Cortex of kidney (tissue), 1 donor: ENCODE results near the gene EPHB2.
"Not testable (repeated sequence)": the region's sequence is repeated elsewhere in the genome, so short reads cannot be mapped to it uniquely, and the experiment has no call there.

Experiments
- DNase-seq: peaks from one replicate; lab custom pipeline; 2025; lab: John Stamatoyannopoulos, UW

Gene EPHB2

DNA sequence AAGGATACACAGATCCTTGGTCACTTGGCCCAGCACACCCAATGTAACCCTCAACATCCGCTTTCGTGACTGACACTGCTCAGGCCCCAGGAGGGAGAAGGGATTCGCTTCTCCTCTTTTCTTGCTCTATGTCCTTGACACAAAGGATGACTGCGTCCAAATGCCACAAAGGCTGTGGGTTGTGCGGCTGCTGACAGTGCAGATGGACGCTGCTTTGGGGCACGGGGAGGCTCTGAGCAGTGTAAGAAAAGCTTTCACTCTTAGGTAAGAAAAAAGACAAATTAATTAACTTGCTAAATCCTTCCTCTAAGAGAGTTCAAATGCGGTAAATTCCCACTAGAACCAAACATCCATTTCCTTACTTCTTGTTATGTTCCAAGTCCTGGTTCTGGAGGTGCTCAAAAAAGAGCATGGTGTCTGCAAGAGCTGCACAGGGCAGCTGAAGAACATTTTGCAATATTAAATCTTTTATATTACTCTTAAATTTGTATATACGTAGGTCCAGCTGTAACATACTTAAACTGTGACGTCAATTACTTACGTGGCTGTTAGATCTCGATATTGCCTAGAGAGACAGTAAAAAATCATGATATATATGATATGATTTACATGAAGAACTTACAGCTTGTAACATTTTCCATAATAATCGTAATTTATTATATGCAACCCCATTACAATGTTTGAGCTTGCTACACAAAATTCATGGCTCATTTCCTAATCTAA, 19.4 kb upstream of the EPHB2 start:
- DNase-seq, result no peak

DNA sequence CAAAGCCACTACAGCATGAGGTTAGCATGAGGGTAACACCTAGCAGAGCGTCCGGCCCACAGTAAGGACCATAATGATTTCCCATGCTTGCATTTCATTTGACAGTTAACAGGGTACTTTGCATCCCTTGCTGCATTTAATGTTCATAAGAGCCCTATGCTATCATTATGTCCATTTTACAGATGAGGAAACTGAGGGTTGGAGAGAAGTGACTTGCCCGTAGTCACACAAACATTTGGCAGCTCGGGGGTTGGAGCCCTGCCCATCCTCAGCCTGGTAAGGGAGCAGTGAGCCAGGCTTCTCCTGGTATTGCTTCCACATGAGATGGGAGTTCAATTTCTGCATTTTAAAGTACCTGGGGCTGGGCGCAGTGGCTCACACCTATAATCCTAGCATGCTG, 16.5 kb upstream of the EPHB2 start:
- no peak for DNase-seq

DNA sequence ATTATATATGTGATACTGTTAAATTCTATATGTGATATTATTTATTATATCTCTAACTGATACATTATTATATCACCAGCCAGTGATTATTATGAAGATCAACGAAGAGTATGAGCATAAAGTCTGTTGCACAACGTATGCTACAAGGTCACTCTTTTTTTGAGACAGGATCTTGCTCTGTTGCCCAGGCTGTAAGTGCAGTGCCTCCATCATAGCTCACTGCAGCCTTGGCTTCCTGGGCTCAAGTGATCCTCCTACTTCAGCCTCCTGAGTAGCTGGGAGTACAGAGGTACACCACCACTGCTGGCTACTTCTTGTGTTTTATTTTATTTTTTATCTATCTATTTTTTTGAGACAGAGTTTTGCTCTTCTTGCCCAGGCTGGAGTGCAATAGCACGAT, 14.0 kb upstream of the EPHB2 start:
- no peak for DNase-seq

DNA sequence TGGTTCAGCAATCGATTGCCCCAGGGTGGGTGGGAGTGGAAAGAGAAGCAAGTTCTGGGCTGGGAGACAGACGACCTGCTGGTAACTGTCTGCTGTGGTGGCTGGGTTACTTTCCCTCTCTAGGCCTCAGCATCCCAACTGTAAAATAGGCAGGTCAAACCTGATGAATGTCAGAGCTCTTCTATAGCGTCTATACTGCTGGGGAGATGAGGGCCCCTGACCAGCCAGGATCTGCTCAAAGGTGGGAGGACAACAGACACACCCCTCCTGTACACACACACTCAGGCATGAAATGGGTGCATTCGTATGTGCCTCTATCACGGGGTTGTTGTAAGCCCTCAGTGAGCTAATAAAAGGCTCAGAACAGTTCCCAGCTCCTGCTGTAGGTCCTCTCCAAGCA, 12.7 kb upstream of the EPHB2 start:
- DNase-seq, result no peak

DNA sequence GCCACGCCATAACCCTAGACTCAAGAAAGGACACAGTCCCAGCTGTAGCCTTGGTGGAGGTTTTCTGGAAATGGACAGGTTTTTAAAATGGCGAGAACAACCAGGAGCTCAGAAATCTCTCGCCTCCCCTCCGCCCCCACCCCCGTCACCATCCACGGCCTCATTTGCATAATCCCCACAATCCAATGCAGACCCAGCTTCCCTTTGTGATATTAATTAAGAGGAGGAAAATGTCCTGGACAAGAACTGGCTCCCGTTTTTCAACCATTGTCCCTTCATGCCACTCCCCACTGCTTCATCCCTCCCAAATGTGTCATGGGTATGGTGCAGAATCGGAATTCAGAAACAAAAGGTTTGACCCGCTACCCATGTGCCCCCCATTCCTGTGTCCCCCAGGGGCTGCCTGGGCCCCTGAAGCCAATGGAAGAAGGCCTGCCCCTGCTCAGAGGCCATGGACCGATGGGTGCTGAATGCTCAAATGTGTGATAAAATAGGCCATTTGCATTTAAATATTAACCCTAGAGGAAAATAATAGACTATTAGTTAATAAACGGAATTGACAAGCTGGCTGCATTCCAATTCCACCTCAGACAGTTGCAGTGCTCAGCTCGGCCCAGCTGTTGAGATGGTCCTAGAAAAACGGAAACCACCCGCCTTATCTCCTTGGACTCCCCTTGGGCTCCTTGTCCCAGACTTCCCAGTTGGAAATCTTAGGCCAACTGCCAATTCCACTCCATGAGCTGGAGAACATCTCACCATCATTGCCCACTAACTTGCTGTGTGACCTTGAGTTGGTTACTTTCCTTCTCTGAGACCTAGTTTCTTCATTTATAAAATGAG, 10.7 kb upstream of the EPHB2 start:
- DNase-seq, result no peak

DNA sequence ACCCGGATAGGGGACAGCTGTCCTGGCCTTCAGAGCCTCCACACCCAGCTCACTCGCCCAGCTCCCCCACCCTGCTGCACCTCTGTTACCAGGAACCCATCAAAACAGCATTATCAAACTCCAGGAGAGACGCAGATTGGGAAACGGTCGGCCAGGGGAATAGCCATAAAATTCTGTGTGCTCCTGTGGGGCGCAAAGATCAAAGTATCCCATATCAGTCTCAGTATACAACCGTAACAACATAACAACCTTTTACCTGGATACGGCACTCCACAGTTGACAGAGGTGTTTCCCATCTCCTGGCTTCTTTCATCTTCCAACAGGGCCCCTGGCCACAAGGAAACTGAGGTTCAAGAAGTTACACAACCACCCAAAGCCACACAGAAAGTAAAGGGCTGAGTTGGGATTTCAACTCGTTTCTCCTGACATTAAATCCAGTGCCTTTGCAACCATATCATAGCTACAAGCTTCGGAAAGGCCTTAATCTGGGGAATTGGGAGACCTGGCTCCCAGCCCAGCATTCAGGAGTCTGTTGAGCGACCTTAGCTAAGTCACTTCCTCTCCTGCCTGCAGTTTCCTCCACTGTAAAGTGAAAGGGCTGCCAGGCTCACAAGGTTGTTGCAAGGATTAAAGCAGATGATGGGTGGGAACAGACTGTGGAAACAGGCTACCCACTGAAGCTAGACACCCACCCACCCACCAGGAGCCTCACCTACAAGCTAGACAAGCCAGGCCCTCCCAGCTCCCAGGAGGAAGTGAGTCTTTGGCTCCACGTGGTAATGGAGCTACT, 8.1 kb upstream of the EPHB2 start:
- DNase-seq, result no peak

DNA sequence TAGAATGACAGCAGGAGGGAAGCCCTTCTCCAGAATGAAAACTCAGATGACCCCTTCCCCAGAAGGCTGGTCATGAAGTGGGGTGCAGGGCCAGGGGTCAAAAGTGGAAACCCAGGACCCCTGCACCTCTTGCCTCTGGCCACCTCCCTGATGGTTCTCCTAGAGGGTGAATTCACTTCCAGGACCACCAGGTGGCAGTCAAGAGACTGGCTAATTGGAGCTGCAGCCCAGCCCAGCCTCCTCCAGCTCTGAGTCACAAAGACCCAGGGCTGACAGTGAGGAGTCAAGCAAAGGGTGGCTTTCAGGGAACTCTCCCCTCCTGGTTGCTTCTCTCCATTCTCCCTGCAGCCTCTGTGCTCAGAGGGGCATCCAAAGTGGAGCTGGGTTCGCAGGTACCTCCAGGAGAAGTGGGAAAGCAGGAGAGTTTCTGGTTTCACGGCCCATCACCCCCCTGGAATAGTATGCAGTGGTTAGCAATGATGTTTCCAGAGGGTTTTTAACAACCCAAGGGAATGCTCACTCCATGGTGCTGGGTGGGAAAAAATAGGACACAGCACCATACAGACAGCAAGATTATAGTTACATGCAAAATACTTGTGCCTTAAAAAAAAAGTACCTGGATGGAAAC, 6.1 kb upstream of the EPHB2 start:
- DNase-seq, result no peak

DNA sequence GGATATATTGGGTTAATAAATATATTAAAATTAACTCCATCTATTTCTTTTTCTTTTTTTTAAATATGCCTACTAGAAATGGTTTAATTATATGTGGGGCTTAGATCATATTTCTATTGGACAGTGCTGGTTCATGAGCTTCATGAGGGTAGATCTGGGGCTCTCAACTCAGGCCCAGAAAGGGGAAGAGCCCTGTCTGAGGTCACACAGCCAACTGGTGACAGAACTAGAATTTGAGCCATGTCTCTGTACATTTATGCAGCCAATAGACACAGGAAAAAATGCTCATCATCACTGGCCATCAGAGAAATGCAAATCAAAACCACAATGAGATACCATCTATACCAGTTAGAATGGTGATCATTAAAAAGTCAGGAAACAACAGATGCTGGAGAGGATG, 5.1 kb upstream of the EPHB2 start:
- DNase-seq, result no peak

DNA sequence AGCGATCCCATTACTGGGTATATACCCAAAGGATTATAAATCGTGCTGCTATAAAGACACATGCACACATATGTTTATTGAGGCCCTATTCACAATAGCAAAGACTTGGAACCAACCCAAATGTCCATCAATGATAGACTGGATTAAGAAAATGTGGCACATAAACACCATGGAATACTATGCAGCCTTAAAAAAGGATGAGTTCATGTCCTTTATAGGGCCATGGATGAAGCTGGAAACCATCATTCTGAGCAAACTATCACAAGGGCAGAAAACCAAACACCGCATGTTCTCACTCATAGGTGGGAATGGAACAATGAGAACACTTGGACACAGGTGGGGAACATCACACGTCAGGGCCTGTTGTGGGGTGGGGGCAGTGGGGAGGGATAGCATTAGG, 4.5 kb upstream of the EPHB2 start:
- DNase-seq, result not testable (repeated sequence)

DNA sequence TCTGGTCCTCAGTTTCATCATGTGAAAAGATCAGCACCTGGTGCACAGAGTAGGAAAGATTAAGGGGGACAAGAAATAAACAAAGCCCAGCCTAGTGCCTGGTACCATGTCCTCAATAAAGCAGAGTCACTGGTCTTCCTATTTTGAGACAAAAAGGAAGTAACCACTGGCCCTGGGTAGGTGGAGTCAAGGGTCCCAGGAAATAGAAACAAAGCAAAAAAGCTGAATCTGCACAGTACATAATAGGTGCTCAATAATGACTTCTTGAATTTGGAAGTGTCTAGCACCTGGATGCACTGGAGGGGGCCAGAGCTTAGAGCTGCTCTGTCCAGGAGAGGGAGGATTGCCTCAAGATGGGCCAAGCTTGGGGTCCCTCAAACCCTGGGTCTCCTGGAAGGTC, 1.9 kb upstream of the EPHB2 start:
- DNase-seq, result no peak

DNA sequence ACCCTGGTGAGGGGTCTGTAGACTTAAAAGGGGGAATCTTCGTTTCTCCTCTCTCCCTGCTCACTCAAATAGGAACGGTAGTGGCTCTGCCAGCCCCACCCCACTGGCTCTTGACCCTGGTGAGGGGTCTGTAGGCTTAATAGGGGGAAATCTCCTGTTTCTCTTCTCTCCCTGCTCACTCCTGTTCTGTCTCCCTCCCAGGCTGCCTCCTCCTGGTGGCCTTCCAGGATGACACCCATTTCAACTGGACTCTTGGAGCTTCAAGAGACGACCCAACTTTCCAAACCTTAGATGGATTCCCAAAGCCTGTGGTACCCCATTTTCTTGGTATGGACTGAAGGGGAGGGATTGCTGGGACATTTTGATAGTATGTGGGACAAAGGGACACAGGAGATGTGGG, 1.4 kb upstream of the EPHB2 start:
- no peak for DNase-seq

DNA sequence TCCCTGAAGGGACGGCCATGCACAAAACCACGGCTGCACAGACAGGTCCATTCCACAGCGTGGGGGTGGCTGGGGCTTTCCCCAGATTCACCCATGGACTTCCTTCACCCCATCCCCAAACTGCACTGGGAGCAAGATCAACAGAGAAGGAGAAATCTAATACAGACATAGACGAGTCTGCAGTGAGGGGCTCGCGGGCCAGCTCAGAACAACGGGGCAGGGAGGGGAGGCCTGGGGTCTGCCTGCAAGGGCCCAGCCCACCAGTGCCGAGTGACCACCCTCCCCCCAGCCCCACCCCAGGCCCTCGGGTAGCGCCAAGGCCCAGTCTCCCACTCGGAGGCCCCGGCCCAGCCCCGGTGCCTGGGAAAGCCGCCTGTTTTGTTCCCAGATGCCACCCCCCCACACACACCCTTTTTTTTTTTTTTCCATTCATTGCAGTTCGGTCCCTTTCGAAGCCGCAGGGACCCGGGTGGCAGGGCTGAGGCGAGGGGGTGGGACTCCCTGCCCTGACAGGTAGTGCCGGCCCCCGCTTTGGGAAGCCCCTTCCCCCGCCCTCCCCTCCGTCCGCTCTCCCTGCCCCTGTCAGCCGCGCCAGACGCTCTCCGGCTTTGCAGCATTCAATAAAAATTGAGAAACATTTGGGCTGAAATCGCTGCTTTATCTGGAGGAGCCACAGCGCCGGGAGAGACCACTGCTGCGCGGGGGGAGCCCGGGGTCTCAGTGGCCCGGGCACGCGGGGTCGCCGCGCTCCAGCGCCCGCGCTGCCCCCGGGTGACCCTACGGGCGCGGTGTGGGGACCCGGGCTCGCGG, 543 bp upstream of the EPHB2 start:
- no peak for DNase-seq

DNA sequence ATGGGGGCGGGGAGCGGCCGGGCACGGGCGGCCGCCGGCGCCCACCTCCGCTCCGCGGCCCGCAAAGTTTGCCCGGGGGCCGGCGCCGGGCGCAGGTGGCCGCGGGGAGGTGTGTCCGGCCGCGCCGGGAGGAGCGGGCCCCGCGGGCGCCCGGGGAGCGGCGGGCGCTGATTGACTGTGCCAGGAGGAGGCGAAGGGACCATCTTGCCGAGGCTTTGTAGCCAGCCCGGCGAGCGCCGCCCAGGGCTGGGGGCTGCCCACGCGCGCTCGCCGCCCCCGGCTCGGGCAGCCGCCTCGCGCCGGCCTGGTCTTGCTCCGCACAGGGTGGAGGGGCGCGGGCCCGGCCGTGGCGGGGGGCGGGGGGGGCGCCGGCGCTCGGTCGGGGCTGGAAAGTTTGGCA, 432 bp downstream of the EPHB2 start:
- no peak for DNase-seq

DNA sequence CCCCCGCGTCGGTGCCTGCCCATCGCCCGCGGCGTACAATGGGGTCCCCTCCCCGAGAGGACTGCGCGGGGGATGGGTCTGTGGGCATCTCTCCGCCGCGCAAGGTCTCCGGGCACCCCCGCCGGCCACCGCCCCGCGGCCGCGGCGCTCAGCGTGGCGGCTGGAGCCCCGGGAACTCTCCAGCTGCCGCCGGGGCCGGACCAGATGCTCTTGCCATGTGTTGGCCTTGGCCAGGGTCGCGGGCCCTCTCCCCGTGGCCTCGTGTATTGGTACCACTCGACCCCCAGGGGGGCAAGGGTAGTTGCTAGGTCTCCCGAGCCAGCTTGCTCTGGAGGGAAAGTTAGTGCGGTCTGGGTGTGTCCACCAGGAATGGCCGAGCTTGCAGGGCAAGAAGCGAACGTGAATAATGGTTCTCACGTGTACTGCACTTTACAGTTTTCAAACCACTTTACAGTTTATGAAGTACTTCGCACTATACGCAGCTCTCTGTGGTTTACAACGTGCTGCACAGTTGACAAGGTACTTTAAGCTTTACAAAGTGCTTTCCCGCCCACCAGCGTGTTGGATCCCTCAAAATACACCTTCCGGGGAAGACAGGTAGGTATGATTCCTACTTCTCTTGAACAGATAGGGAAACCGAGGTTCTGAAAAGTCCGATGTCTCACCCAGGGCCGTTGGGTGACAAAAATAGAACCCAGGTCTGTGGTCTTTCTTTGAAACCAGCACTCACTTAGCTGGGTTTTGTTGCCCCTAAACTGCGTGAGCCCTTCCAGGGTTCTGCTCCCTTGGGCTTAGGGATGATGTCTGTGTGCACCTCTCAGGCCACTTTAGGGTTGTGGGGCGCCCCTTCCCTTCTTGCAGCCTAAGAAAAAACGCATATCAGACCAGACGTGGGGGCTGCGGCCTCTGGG, 1.2 kb downstream of the EPHB2 start:
- DNase-seq, result no peak

DNA sequence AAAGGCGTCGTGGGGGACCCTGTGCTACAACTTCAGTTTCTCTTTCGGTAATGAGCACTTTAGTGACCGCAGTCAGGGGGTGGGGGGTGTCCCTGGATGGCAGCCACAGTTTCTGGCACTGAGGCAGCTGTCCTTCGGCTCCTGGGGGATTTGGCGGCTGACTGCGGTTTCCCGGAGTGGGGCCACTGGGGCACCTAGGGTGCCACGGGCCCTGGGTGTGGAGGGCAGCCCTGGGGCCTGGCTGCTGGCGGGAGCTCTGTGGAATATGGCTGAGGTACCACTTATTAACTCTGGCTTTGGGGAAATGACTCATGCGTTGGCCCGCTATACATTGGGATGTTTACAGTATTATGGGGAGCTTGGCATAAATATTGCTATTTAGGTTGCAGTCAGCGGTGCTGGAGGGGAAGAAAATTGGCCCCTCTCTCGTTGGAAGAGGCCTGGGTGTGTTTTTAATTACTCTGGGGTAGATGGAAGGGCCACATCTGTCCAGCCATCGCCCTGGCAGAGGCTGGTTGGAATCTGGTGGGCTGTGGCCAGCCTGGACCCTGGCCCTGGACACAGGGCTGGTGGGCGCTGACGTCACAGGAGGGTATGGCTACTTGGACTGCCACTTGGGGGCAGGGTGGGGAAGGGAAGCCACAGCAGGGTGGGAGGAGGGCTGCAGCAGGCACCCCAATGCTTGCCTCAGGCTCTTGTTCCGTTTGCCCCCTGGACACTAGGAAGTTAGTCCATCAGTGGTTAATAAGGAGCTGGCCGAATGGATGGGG, 2.0 kb downstream of the EPHB2 start:
- no peak for DNase-seq

DNA sequence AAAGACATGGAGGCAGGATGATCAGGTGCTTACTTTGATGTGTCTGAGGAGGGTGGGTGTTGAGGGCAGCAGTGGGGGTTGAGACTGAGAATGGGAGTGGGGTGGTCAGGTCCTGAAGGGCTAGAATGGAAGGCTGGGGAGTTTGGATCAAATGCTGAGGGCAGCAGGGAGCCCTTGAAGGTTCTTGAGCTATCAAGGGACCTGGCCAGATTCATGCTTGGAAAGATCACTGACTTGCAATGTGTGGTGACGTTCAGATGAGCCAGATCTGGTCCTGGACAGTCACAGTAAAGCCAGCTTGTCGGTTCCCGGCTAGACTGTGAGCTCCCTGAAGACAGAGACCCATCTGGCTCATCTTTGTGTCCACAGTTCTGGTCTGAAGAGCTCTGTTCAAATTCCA, 3.8 kb downstream of the EPHB2 start:
- DNase-seq, result no peak

DNA sequence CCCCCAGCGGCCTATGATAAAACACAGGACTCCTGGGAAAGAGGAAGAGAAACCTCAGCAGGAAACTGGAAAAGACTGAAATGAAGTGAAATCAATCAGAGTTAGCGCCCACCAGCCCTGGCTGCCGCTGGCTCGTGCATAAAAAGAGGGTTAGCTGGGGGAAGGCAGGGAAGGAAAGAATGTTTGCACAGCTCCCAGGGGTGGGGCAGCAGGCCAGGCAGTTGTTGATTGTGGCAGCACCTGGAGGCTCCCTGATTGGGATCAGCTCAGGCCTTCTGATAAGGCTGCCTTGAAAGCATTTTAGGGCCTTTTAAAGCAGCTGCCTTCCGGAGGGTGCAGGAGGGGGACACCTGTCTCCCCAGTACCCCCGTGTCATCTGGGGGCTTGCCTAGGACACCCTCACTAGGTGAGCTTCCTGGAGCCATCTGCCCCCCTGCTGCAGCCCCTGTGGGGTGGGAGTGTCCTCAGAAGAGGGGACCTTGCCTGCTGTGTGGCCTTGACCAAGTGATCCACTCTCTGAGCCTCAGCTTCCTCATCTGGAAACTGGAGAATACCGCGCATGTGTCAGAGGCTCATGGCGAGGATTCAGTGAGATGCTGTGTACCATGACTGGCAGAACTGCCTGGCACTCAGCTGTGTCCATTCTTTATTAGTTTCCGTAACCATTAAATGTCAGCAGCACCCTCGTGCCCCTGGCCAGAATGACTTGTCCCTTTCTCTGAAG, 6.6 kb downstream of the EPHB2 start:
- no peak for DNase-seq

DNA sequence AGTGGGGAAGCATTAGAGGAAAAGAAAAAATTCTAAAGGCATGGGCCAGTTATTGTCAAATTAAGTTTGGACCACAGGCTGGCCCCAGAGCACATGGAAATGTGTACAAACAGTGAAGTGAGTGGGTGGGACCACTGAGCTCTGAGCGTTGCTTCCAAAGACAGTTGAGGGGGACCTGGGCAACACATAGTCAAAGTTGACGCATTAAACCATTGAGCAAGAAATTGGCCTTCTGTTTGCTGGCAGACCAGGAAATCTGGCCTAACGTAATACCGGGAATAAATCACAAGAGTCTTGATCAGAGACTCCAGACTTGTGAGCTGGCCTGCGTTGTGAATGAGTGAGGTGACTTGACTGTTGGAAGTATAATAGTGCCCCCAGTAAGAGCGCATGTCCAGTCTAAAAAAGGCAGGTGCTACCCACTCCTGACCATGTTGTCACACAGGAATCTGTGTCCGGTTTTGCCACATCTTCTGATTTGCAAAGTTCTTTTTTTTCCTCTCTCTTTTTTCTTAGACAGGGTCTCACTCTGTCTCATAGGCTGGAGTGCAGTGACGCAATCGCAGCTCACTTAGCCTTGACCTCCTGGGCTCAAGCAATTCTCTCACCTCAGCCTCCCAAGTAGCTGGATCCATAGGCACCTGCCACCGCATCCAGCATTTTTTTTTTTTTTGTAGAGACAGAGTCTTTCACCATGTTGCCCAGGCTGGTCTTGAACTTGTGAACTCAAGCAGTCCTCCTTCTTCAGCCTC, 10.7 kb downstream of the EPHB2 start:
- DNase-seq, result no peak
